SK-N-SH (cell line): ENCODE measurements around the gene PCED1B. TPM values are rescaled to one million over a fixed set of nuclear protein-coding genes. Genes with fewer than 3 reads are reported as not detected.

Experiments
- CTCF ChIA-PET: fragments of 300-600, 350-600 bp; formaldehyde crosslinking; extraction: SDS; loops from one replicate; lab custom pipeline; 2021; lab: Yijun Ruan, JAX
- POLR2A ChIA-PET: fragments of 350-600 bp; sonication (Branson Sonifier 250); formaldehyde crosslinking; extraction: SDS; loops from one replicate; lab custom pipeline; 2020; ENCODE audit warnings: antibody characterized with exemption, inconsistent platforms; lab: Yijun Ruan, JAX
- DNase-seq: peaks from one replicate; pipeline ENCODE4 v3.0.0; 2012
- H2AFZ ChIP-seq: fragments of 200-600 bp; sonication (generic); 2 replicates; pipeline ENCODE4 v1.8.1; 2016; ENCODE audit warnings: antibody characterized with exemption, mild to moderate bottlenecking, low read depth
- H3F3A ChIP-seq: fragments of 200-600 bp; sonication (generic); replicated peaks from 2 replicates; pipeline ENCODE3; 2016; ENCODE audit warnings: antibody characterized with exemption, mild to moderate bottlenecking; ENCODE audit not compliant: insufficient read depth
- H3K27ac ChIP-seq, 2 experiments: fragments of 200-500 bp in 1 of 2; fragments of 200-600 bp in 1 of 2; sonication (Bioruptor generic) in 1 of 2; sonication (generic), shearing (Covaris generic) in 1 of 2; 2 replicates each; pipeline versions ENCODE4 v1.5.1 to v1.6.1; 2014 to 2016; ENCODE audit warnings: low read depth in 2 of 2, inconsistent platforms in 1 of 2, low read length in 1 of 2, mild to moderate bottlenecking in 1 of 2, mixed read lengths in 1 of 2
- H3K27me3 ChIP-seq: fragments of 200-600 bp; sonication (generic), shearing (Covaris generic); 2 replicates; pipeline ENCODE4 v1.6.1; 2016; ENCODE audit warnings: mixed run types; ENCODE audit not compliant: insufficient read depth
- H3K36me3 ChIP-seq, 2 experiments: fragments of 200-500 bp in 1 of 2; fragments of 200-600 bp in 1 of 2; sonication (Bioruptor generic) in 1 of 2; sonication (generic) in 1 of 2; replicated peaks in 1 of 2; 2 replicates each; pipeline versions ENCODE3 to v1.5.1; 2014 to 2016; ENCODE audit warnings: low read length in 1 of 2, mild to moderate bottlenecking in 1 of 2; ENCODE audit not compliant: insufficient read depth in 2 of 2, control insufficient read depth in 1 of 2
- H3K4me1 ChIP-seq, 2 experiments: fragments of 200-500 bp in 1 of 2; fragments of 200-600 bp in 1 of 2; sonication (Bioruptor generic) in 1 of 2; sonication (generic), shearing (Covaris generic) in 1 of 2; 2 replicates each; pipeline versions ENCODE4 v1.5.1 to v1.6.1; 2014 to 2016; ENCODE audit warnings: low read depth in 1 of 2, low read length in 1 of 2, mixed run types in 1 of 2; ENCODE audit not compliant: insufficient read depth in 2 of 2, control insufficient read depth in 1 of 2
- H3K4me2 ChIP-seq: fragments of 200-600 bp; sonication (generic), shearing (Covaris generic); 2 replicates; pipeline ENCODE4 v1.6.1; 2017; ENCODE audit warnings: mixed run types
- H3K4me3 ChIP-seq, 2 experiments: fragments of 200-500 bp in 1 of 2; fragments of 200-600 bp in 1 of 2; sonication (Bioruptor generic) in 1 of 2; sonication (generic), shearing (Covaris generic) in 1 of 2; 2 replicates each; pipeline versions ENCODE4 v1.5.1 to v1.8.1; 2014 to 2016; ENCODE audit warnings: low read depth in 2 of 2, inconsistent platforms in 1 of 2, low read length in 1 of 2, mild to moderate bottlenecking in 1 of 2, mixed read lengths in 1 of 2, moderate library complexity in 1 of 2
- H3K79me2 ChIP-seq: fragments of 200-600 bp; sonication (generic); 2 replicates; pipeline ENCODE4 v1.8.1; 2017; ENCODE audit warnings: mild to moderate bottlenecking; ENCODE audit not compliant: insufficient read depth
- H3K9ac ChIP-seq: fragments of 200-600 bp; sonication (generic); 2 replicates; pipeline ENCODE4 v1.6.1; 2017; ENCODE audit warnings: mixed run types
- H3K9me2 ChIP-seq: fragments of 200-600 bp; sonication (generic); 2 replicates; pipeline ENCODE4 v1.6.1; 2017; ENCODE audit warnings: mixed run types
- H3K9me3 ChIP-seq: fragments of 200-600 bp; sonication (generic); 2 replicates; pipeline ENCODE4 v1.6.1; 2017; ENCODE audit warnings: mixed run types, mild to moderate bottlenecking, moderate library complexity
- H4K20me1 ChIP-seq: fragments of 200-600 bp; sonication (generic); 2 replicates; pipeline ENCODE4 v1.6.1; 2017; ENCODE audit warnings: mild to moderate bottlenecking, mixed run types; ENCODE audit not compliant: insufficient read depth
- CTCF ChIP-seq: fragments of 200-600 bp; sonication (generic); IDR thresholded peaks from 2 replicates; pipeline ENCODE4 v1.6.1; 2017; ENCODE audit warnings: antibody characterized with exemption, mild to moderate bottlenecking, moderate library complexity
- EZH2phosphoT487 ChIP-seq: fragments of 200-600 bp; sonication (generic); IDR thresholded peaks from 2 replicates; pipeline ENCODE4 v1.6.1; 2017; ENCODE audit warnings: low read depth, mixed run types, mild to moderate bottlenecking, antibody characterized with exemption, moderate library complexity, borderline replicate concordance
- FOSL2 ChIP-seq: IDR thresholded peaks from 2 replicates; pipeline ENCODE4 v1.4.0; 2012; ENCODE audit warnings: low read depth, mild to moderate bottlenecking, moderate library complexity, borderline replicate concordance
- FOXM1 ChIP-seq: IDR thresholded peaks from 2 replicates; pipeline ENCODE4 v1.4.0; 2012; ENCODE audit warnings: low read depth, mild to moderate bottlenecking
- GABPA ChIP-seq: IDR thresholded peaks from 2 replicates; pipeline ENCODE4 v1.4.0; 2012; ENCODE audit warnings: low read depth, mild to moderate bottlenecking
- GATA2 ChIP-seq: sonication (generic); formaldehyde crosslinking; IDR thresholded peaks from 2 replicates; pipeline ENCODE4 v1.5.0; 2020; ENCODE audit warnings: mild to moderate bottlenecking, missing genetic modification reagents
- IRF3 ChIP-seq: fragments of 150-350 bp; IDR thresholded peaks from 2 replicates; pipeline ENCODE4 v1.6.1; 2016; ENCODE audit warnings: mild to moderate bottlenecking, low read depth, low read length
- JUND ChIP-seq: IDR thresholded peaks from 2 replicates; pipeline ENCODE4 v1.4.0; 2012
- MXI1 ChIP-seq: IDR thresholded peaks from 2 replicates; pipeline ENCODE4 v1.6.1; 2012; ENCODE audit warnings: mild to moderate bottlenecking, low read depth, low read length, improper control_type of control experiment
- POLR2AphosphoS5 ChIP-seq: IDR thresholded peaks from 2 replicates; pipeline ENCODE4 v1.6.1; 2012; ENCODE audit warnings: low read depth, low read length
- RCOR1 ChIP-seq: fragments of 150-350 bp; IDR thresholded peaks from 2 replicates; pipeline ENCODE4 v1.6.1; 2017; ENCODE audit warnings: antibody characterized with exemption, low read length
- RXRA ChIP-seq: IDR thresholded peaks from 2 replicates; pipeline ENCODE4 v1.4.0; 2012; ENCODE audit warnings: low read depth, mild to moderate bottlenecking, borderline replicate concordance
- TAF1 ChIP-seq: IDR thresholded peaks from 2 replicates; pipeline ENCODE4 v1.6.1; 2012; ENCODE audit warnings: low read depth, mild to moderate bottlenecking, low read length, moderate library complexity, borderline replicate concordance
- TEAD4 ChIP-seq: IDR thresholded peaks from 2 replicates; pipeline ENCODE4 v1.4.0; 2012; ENCODE audit warnings: mild to moderate bottlenecking, borderline replicate concordance; ENCODE audit not compliant: insufficient read depth
- WGBS: methylation state at CpG from one replicate; pipeline ENCODE4 v1.1.6; 2017; ENCODE audit warnings: low lambda C conversion rate; 5-methylcytosine and 5-hydroxymethylcytosine counted together
- polyA plus RNA-seq, 3 experiments: library from polyadenylated mRNA; depleted of rRNA; stranded (reverse); fragments of >200 nt; gene quantifications; 2 replicates each; pipeline ENCODE4 v1.2.3, GENCODE V29; 2012

PCED1B gene
- polyA plus RNA-seq, 1 of the 3 experiments (the other 2 are of a cell fraction), result 0.21 TPM

GRCh38 chr12:47141459-47141858, 62.0 kb downstream of the PCED1B start:
- Histone ChIP-seq H2AFZ (no peak overlapping the region), H3K9me3 (no peaks in the 10 kb centered on the region), H3K4me3 (no peak overlapping the region), H3K4me1 (no peaks in the 10 kb centered on the region), H3K9me2 (no peaks in the 10 kb centered on the region), H3K9ac (no peak overlapping the region), H4K20me1 (no peaks in the 10 kb centered on the region), H3K79me2 (no peaks in the 10 kb centered on the region), H3K27me3 (no peaks in the 10 kb centered on the region), H3F3A (no peaks in the 10 kb centered on the region), H3K4me2 (no peak overlapping the region), H3K36me3 (no peaks in the 10 kb centered on the region), H3K27ac (no peak overlapping the region)
- no peak for TF ChIP-seq TAF1
- no peak for TF ChIP-seq MXI1
- no peak for TF ChIP-seq IRF3
- TF ChIP-seq TEAD4, result no peak
- POLR2A ChIA-PET, result no interaction called here
- no peak for DNase-seq
- CTCF ChIA-PET, result no interaction called here

GRCh38 chr12:47144769-47145168, 65.3 kb downstream of the PCED1B start:
- no peak overlapping the region for H2AFZ ChIP-seq
- POLR2A ChIA-PET, result no interaction called here
- DNase-seq, result no peak
- no peak for TF ChIP-seq CTCF
- no peak for TF ChIP-seq FOSL2
- TF ChIP-seq RXRA, result no peak
- TF ChIP-seq TAF1, result no peak
- TF ChIP-seq EZH2phosphoT487, result no peak
- TF ChIP-seq RCOR1, result no peak
- TF ChIP-seq GATA2 (CRISPR knock-in tag), result no peak
- no peak for TF ChIP-seq POLR2AphosphoS5
- TF ChIP-seq JUND, result no peak
- TF ChIP-seq FOXM1, result no peak
- no peak for TF ChIP-seq GABPA
- no peak for TF ChIP-seq TEAD4
- no peak overlapping the region for H3K4me3 ChIP-seq
- no peaks in the 10 kb centered on the region for H4K20me1 ChIP-seq
- WGBS, result 15% methylated on average over 2 of the region's 2 CpGs
- H3K27ac ChIP-seq, result no peak overlapping the region
- no peaks in the 10 kb centered on the region for H3K9me2 ChIP-seq
- CTCF ChIA-PET, result interaction anchor here (1.2 kb wide), 1 partner anchor 40 kb away, joined by 3 read pairs; no protein-coding TSS in a partner anchor
- H3K36me3 ChIP-seq, result no peaks in the 10 kb centered on the region
- no peaks in the 10 kb centered on the region for H3K4me1 ChIP-seq
- H3K9me3 ChIP-seq, result no peaks in the 10 kb centered on the region
- no peak overlapping the region for H3K9ac ChIP-seq
- H3F3A ChIP-seq, result no peaks in the 10 kb centered on the region
- H3K79me2 ChIP-seq, result no peaks in the 10 kb centered on the region
- H3K27me3 ChIP-seq, result no peaks in the 10 kb centered on the region; the same call in 1 of the 2 replicates
- no peak overlapping the region for H3K4me2 ChIP-seq
